ENCODE measurements around the gene ISYNA1.

ISYNA1 gene

DNA sequence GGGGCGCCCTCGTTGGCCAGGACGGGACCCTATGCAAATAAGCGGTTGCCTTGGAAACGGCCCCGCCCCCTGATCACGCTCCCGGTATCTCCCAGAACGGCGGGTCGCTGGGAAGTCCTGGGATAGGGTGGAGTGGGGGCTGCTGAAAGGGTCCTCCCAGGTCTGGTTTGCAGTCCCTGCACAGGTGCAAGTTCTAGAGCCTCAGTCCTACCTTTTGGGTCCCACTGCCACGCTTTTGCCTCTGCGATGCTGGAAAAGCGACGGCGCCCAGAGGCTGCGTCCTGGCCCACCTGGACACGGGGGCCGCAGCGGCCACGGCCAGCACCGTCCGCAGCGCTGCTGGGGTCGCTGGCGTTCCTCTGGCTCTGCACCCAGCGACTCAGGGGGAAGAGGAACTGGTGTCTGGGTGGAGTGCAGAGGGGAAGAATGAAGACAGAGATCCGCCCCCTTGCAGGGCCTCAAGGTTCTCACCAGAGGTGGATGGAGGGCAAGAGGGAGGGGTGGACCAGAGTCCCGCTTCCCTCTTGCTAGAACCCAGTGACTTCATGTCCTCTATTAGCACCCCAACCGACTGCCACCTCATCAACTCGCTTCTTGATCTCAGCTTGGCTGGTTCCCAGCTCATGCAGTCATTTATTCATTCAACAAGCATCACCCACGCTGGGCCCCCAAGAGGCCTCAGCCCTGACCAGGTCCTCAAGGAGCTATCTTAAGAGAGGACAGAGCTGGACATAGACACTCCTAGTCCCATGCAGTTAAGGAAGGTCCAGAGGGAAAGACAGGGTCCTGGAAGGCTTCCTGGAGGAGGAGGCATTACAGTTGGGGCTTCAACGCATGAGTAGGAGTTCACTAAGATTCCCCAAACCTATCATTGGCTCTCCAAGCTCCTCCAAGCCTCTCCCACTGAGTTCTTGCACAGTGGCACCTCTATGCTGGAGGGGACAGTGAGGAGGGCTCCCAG is 40.4 kb downstream of the ISYNA1 start, which contains the start of gene LRRC25:
TSS of gene LRRC25 (minus strand) at position 381 of the 961 bp plus-strand sequence. CDS start 659 bp downstream, outside the sequence.
- peak in 8 of 56 donors; percentile 9 to 40 (median 20) for DNase-seq

DNA sequence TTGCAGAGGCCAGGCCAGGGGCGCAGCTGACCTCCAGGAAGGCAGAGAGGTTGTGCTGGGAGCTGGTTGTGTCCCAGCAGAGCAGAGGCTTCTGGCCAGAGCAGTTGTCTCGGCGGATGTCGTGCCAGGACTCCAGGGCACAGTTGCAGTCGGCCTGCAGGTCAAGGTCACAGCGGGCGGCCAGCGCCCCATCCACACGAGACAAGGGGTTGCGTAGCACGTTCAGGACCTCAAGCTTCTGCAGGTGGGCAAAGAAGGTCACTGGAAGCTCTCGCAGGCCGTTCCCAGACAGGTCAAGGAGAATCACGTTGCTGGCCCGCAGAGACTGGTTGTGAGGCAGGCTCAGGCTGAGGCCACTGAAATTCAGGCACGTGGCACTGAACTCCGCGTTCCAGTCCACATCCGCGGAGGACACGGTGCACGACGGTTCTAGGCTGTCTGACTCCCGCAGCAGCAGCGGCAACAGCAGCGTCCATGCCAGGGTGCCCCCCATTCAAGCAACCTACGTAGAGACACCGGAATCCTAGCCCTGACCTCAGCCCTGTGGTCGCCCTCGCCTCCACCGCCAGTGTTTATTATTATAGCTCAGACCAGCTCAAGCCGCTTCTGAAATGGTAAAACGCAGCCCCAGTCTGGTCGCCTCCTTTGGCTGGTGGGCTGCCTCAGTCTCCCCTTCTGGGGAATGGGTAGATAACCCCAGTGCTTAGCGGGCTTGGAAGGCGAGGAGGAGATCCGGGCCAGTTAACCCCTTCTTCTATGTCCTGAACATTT is 41.3 kb downstream of the ISYNA1 start:
- DNase-seq: no peak

DNA sequence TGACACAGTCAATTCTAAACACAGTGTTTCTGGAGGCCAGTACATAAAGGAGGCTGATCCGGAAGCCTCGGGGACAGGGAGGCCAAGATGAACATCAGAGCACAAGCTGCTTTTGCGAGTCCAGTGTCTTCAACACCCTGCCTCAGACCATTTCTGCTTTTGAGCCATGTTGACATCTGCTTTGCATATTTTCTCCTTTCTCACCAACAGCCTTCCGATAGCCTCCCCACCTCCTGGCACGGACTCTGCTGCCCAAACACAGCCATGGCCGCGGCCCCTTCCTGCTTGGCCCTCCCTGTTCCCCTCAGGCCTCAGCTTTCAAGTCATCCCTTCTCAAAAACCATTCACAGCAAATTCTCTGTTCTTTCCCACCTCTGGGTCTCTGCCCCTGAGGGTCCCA is 44.1 kb downstream of the ISYNA1 start:
- DNase-seq: peak in 3 of 56 donors; percentile 10 to 35 (median 17)

DNA sequence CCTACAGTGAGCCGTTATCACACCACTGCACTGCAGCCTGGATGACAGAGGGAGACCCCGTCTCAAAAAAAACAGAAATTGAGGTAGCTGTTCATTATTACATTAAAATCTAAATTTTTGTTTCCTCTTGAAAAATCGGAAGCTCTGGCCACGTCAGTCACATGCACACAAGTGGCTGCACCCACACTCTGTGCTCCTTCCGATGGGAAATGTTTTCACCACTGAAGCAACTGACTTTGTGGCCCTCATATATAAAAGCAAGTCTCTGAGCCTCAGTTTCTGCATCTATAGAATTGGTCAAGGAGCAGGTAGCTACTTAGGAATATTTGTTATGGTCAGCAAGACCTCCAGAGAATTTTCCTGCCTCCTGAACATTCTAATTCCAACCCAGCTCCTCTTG is 45.0 kb downstream of the ISYNA1 start:
- no peak for DNase-seq

DNA sequence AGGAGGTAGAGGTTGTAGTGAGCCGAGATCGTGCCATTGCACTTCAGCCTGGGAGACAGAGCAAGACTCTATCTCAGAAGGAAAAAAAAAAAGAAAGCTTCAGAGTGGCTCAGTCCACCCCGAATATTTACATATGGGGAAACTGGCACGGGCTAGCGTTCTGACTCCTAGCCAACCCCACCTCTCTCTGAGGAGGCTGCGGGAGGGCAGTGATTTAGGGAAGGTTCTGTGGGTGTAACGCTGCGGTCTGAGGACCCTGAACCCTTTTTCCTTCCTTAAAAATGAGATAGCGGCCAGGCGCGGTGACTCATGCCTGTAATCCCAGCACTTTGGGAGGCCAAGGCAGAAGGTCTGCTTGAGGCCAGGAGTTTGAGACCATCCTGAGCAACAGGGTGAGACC is 45.5 kb downstream of the ISYNA1 start:
- DNase-seq: peak in 1 of 56 donors; percentile 15

DNA sequence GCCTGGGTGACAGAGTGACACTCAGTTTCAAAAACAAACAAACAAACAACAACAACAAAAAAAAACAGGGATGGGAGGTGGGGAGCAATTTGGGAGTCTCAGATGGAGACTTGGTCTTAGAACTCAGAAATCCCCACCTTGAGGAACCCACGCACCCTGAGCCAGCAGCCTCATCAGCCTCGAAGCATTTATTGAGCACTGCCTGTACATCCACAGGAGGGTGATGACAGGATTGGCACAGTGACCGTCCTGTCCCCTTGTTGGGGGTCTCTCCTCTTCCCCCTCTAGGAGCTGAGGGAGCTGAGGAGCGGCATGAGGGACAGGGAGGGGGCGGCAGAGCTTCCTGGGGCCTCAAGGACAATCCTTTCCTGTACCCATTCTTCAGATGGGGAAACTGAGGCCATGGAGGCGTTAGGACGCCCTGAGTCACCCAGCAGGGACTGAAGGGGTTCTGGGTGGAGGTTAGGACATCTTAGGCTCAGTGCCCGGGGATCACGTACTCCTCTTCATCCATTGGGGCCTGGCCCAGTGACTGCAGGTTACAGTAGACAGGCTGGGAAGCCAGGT is 46.3 kb downstream of the ISYNA1 start:
- no peak for DNase-seq

DNA sequence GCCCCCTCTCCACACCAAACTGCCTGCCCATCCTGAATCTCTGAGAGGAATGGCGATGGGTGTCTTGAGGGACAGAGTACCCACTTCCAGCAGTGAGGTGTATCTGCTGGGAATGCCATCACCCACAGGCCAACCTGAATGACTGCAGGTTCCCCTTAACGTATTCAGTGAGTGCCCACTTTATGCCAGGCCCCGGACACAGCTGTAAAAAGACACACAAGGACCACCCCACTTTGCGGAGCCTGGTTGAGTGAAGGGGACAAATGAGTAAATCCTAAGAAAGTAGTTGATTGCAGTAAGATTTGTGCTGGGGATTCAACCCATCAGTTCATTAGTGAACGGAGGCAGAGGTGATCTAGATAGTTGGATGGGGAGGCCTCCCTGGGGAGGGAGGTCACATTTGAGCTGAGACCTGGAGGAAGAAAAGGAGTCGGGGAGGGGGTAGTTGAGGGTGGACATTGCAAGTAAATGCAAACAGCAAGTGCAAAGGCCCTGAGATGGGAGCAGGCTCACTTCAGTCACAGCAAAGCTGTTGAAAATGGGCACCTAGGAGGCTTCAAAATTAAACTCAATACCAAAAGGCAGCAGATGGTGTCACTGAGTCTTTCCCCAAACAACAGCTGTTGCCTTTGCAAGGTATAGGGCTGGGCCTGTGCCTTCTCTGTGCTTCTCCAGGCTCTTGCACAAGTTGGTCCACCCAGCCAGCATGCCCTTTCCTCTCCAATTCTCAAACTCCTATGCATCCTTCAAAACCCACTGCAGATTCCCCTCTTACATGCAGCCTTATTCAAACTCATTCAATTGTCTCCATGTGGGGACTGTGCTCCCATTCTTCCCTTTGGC is 47.6 kb downstream of the ISYNA1 start:
- DNase-seq: no peak

DNA sequence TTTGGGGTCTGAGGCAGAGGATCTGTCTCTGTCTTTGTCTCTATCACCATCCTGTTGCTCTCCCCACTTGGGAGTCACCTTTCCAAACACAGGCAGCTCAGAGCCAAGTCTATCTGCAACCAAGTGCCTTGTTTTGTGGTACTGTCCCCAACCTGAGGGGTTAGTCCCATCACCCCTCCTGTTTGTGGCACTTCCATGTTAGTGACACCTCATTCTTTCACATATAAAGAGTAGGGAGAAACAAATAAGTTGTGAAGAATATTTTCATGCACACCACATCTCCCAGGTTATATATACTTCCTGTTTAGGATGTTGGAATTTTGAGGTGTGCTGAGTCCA is 48.2 kb downstream of the ISYNA1 start:
- DNase-seq: no peak

DNA sequence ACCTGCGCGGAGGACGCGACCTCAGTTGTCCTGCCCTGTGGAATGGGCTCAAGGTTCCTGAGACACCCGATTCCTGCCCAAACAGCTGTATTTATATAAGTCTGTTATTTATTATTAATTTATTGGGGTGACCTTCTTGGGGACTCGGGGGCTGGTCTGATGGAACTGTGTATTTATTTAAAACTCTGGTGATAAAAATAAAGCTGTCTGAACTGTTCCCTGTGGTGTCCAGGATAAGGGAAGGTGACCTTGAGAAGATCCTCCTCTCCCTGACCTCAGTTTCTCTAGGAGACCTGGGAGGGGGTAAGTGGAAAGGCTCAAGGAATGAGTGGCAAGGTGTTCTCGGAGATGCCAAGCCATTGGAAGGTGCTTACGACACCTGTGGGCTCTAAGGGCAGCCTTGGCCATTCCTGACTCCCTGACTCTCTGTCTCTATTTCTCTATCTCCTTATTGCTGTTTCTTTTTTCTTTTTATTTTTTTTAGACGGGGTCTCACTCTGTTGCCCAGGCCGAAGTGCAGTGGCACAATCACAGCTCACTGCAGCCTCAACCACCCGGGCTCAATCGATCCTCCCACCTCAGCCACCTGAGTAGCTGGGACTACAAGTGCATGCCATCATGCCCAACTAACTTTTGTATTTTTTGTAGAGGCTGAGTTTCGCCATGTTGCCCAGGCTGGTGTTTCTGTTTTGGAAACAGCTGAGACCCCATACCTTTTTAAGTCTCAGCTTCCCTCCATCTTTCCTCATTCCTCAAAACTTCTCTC is 48.8 kb downstream of the ISYNA1 start:
- DNase-seq: no peak

DNA sequence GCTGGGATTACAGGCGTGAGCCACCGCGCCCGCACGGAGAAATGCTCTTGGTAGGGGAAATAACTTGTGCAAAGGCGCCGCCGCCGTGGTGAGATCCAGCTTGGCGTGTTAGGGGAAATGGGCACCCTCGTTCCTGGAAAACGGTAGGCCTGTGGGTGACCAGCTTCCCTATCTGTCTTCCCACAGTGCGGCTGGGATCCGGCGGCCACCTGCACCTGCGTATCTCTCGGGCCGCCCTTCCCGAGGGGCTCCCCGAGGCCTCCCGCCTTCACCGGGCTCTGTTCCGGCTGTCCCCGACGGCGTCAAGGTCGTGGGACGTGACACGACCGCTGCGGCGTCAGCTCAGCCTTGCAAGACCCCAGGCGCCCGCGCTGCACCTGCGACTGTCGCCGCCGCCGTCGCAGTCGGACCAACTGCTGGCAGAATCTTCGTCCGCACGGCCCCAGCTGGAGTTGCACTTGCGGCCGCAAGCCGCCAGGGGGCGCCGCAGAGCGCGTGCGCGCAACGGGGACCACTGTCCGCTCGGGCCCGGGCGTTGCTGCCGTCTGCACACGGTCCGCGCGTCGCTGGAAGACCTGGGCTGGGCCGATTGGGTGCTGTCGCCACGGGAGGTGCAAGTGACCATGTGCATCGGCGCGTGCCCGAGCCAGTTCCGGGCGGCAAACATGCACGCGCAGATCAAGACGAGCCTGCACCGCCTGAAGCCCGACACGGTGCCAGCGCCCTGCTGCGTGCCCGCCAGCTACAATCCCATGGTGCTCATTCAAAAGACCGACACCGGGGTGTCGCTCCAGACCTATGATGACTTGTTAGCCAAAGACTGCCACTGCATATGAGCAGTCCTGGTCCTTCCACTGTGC is 49.6 kb downstream of the ISYNA1 start:
- peak in 49 of 56 donors; percentile 8 to 82 (median 45) for DNase-seq

DNA sequence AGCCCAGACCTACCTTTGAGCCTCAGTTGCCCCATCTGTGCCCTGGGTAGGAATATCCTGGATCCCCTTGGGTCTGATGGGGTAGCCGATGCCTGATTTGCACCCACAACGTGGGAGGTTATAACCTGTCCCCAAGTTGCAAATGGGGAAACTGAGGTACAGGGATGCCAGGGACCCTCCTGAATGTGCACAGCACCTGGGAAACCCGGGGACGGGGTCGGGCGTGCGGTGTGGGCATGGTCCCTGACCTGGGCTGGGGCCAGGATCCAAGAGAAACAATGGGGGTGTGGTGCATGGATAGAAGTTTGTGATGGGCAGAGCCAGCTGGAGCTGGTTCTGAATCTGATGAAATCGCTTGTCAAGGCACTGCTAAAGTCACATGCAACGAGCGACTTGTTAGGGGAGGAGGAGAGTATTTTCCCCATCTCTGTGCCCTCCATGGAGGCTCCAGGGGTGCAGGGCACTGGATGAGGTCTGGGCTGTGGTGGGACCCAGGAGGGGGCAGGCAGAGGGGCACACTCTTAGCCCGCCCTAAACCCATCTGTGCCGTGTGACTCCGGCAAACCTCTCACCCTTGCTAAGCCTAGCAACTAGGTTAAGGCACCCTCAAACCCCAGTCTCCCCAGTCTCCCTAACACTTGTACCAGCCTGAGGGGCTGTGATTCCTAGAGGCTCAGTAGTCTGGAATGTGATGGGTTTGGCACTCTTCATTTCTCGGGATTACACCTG is 51.2 kb downstream of the ISYNA1 start:
- no peak for DNase-seq

DNA sequence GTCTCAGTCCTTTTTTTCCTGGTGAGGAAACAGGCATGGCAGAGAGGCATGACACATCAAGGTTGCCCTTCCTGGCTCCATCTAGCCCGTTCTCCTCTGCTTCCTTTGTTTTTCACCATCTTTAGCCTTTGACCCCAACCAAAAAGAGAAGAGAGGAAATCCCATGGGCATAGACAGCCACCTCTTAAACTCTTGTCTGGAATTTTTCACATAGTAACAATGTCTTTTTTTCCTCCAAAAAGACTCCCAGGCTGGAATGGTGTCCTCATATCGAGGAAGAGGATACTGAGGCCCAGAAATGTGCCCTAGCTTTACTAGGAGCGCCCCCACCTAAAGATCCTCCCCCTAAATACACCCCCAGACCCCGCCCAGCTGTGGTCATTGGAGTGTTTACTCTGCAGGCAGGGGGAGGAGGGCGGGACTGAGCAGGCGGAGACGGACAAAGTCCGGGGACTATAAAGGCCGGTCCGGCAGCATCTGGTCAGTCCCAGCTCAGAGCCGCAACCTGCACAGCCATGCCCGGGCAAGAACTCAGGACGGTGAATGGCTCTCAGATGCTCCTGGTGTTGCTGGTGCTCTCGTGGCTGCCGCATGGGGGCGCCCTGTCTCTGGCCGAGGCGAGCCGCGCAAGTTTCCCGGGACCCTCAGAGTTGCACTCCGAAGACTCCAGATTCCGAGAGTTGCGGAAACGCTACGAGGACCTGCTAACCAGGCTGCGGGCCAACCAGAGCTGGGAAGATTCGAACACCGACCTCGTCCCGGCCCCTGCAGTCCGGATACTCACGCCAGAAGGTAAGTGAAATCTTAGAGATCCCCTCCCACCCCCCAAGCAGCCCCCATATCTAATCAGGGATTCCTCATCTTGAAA is 52.0 kb downstream of the ISYNA1 start, which contains the start of gene GDF15:
TSS of gene GDF15 (plus strand) at position 484 of the 868 bp plus-strand sequence. CDS start at position 516, 32 bp downstream.
- DNase-seq: peak in 3 of 56 donors; percentile 6 to 13 (median 8)

DNA sequence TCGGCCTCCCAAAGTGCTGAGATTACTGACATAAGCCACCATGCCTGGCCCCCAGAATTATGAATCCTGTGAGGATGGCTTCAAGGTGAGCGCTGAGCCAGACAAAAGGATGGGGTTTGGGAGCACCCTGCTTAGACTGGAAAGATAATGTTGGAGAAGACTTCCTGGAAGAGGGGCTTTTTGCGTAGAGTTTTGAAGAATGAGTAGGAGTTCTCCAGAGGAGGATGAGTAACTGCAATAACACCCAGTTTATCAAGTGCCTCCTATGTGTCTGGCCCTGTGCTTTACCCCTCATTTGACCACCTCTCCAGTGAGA is 52.6 kb downstream of the ISYNA1 start:
- no peak for DNase-seq

DNA sequence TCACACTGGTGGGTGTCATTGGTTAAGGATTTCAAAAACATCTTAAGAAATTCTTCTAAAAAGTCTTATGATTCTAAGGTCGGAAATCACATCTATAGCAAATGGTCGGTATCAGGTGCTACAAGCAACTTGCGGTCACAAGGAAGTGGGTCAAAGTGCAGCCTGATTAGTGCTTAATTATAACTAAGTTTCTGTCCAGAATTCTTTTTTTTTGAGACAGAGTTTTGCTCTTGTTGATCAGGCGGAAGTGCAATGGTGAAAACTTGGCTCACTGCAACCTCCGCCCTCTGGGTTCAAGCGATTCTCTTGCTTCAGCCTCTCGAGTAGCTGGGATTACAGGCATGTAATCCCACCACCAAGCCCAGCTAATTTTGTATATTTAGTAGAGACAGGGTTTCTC is 53.2 kb downstream of the ISYNA1 start:
- DNase-seq: no peak
